Fibroblast of villous mesenchyme (primary cell): ENCODE data around the gene MORN5. TPM values are rescaled to one million over a fixed set of nuclear protein-coding genes. Genes with fewer than 3 reads are reported as not detected.

Source experiments
- DNase-seq: peaks from one replicate; pipeline ENCODE4 v3.0.0-alpha.2; 2010; ENCODE audit warnings: low read depth
- H3K4me3 ChIP-seq: 2 replicates; pipeline ENCODE4 v1.5.1; 2011; ENCODE audit warnings: low read depth, mild to moderate bottlenecking, low read length
- CTCF ChIP-seq: IDR thresholded peaks from 2 replicates; pipeline ENCODE4 v1.5.1; 2012; ENCODE audit warnings: low read depth, mild to moderate bottlenecking, low read length; ENCODE audit not compliant: insufficient read depth
- total RNA-seq: library from RNA; depleted of rRNA; stranded (reverse); fragments of >200 nt; gene quantifications from 2 replicates; pipeline ENCODE4 v1.2.3, GENCODE V29; 2012

The MORN5 gene
- total RNA-seq, 1 donor = not detected

- no peak overlapping the region for H3K4me3 ChIP-seq
- no peak for TF ChIP-seq CTCF
- DNase-seq = no peak
Observed at GRCh38 chr9:122130837-122131236, 28.9 kb upstream of the MORN5 start.

- TF ChIP-seq CTCF = no peak
- no peak for DNase-seq
- H3K4me3 ChIP-seq = no peak overlapping the region
Observed at GRCh38 chr9:122131401-122132001, 28.2 kb upstream of the MORN5 start.

GRCh38 chr9:122132539-122132938 lies 27.2 kb upstream of the MORN5 start:
- DNase-seq = no peak
- TF ChIP-seq CTCF = no peak
- H3K4me3 ChIP-seq = no peak overlapping the region

GRCh38 chr9:122133263-122133983 lies 26.3 kb upstream of the MORN5 start:
- DNase-seq = no peak
- TF ChIP-seq CTCF = no peak
- H3K4me3 ChIP-seq = no peak overlapping the region

GRCh38 chr9:122133984-122134535 lies 25.6 kb upstream of the MORN5 start:
- DNase-seq = no peak
- no peak for TF ChIP-seq CTCF

GRCh38 chr9:122134822-122135528 lies 24.7 kb upstream of the MORN5 start:
- TF ChIP-seq CTCF = no peak
- no peak for DNase-seq

More at GRCh38 chr9:122133984-122134535, 25.6 kb upstream of the MORN5 start:
- H3K4me3 ChIP-seq = no peak overlapping the region

More at GRCh38 chr9:122134822-122135528, 24.7 kb upstream of the MORN5 start:
- no peak overlapping the region for H3K4me3 ChIP-seq
